IMR-90 (cell line): ENCODE measurements around the gene ABCF1. TPM values are rescaled to one million over a fixed set of nuclear protein-coding genes. Genes with fewer than 3 reads are reported as not detected.

Experiments used
- ATAC-seq: fragments of 200-7000 bp; cut with Tn5 transposase; 2 replicates; pipeline ENCODE4 v1.9.1; 2020; ENCODE audit warnings: low read depth, mild to moderate bottlenecking, moderate library complexity
- BruUV-seq: library from RNA; stranded (reverse); fragments of 400-500 nt; replicated peaks from 2 replicates; lab custom pipeline; 2021; lab: Mats Ljungman, UMichigan
- CTCF ChIA-PET: fragments of 300-600 bp; formaldehyde crosslinking; extraction: SDS; loops from one replicate; lab custom pipeline; 2021; ENCODE audit warnings: antibody characterized with exemption; lab: Yijun Ruan, JAX
- POLR2A ChIA-PET: fragments of 300-600 bp; sonication (Branson Sonifier 250); formaldehyde crosslinking; loops from one replicate; lab custom pipeline; 2022; ENCODE audit warnings: antibody characterized with exemption; ENCODE audit not compliant: unreplicated experiment; lab: Charles Lee
- DNase-seq: peaks from one replicate; pipeline ENCODE4 v3.0.0; 2013
- H2AFZ ChIP-seq: replicated peaks from 2 replicates; pipeline ENCODE3; 2013; ENCODE audit warnings: low read length, mild to moderate bottlenecking; ENCODE audit not compliant: poor library complexity
- H2AK5ac ChIP-seq: 2 replicates; pipeline ENCODE4 v1.6.1; 2013; ENCODE audit warnings: low read depth, low read length, inconsistent platforms
- H2AK9ac ChIP-seq: replicated peaks from 2 replicates; pipeline ENCODE3; 2013; ENCODE audit warnings: mild to moderate bottlenecking, low read depth, low read length, moderate library complexity; ENCODE audit not compliant: poor library complexity
- H2BK120ac ChIP-seq: 2 replicates; pipeline ENCODE4 v1.6.1; 2013; ENCODE audit warnings: low read depth, low read length, inconsistent platforms
- H2BK15ac ChIP-seq: 3 replicates; pipeline ENCODE4 v1.6.1; 2013; ENCODE audit warnings: low read depth, low read length, inconsistent platforms
- H2BK20ac ChIP-seq: 2 replicates; pipeline ENCODE4 v1.6.1; 2013; ENCODE audit warnings: low read depth, mild to moderate bottlenecking, inconsistent platforms, low read length, moderate library complexity
- H2BK5ac ChIP-seq: 2 replicates; pipeline ENCODE4 v1.6.1; 2013; ENCODE audit warnings: mild to moderate bottlenecking, low read depth, low read length, inconsistent platforms; ENCODE audit not compliant: poor library complexity, severe bottlenecking
- H3K14ac ChIP-seq: replicated peaks from 2 replicates; pipeline ENCODE4 v1.6.1; 2013; ENCODE audit warnings: low read depth, low read length, inconsistent platforms
- H3K18ac ChIP-seq: 2 replicates; pipeline ENCODE4 v1.6.1; 2013; ENCODE audit warnings: low read depth, low read length, control low read depth
- H3K23ac ChIP-seq: 2 replicates; pipeline ENCODE4 v1.6.1; 2013; ENCODE audit warnings: low read depth, low read length, inconsistent platforms
- H3K27ac ChIP-seq: 2 replicates; pipeline ENCODE4 v1.5.1; 2013; ENCODE audit warnings: mild to moderate bottlenecking, control low read depth, low read length; ENCODE audit not compliant: insufficient read depth
- H3K27me3 ChIP-seq: 2 replicates; pipeline ENCODE4 v1.6.1; 2013; ENCODE audit warnings: low read length; ENCODE audit not compliant: control insufficient read depth, insufficient read depth
- H3K36me3 ChIP-seq: 2 replicates; pipeline ENCODE4 v1.6.1; 2013; ENCODE audit warnings: low read length, mixed read lengths; ENCODE audit not compliant: control insufficient read depth, insufficient read depth
- H3K4ac ChIP-seq: 2 replicates; pipeline ENCODE4 v1.6.1; 2013; ENCODE audit warnings: low read depth, low read length, inconsistent platforms
- H3K4me1 ChIP-seq: 2 replicates; pipeline ENCODE4 v1.6.1; 2013; ENCODE audit warnings: low read length, mixed read lengths; ENCODE audit not compliant: control insufficient read depth, insufficient read depth
- H3K4me2 ChIP-seq: 2 replicates; pipeline ENCODE4 v1.6.1; 2013; ENCODE audit warnings: low read depth, mild to moderate bottlenecking, control low read depth, low read length, moderate library complexity
- H3K4me3 ChIP-seq: 2 replicates; pipeline ENCODE4 v1.5.1; 2013; ENCODE audit warnings: low read depth, mild to moderate bottlenecking, control low read depth, low read length, moderate library complexity; ENCODE audit not compliant: insufficient read depth
- H3K56ac ChIP-seq: 2 replicates; pipeline ENCODE4 v1.6.1; 2013; ENCODE audit warnings: low read length, inconsistent platforms; ENCODE audit not compliant: insufficient read depth; ENCODE audit errors: extremely low read depth
- H3K79me1 ChIP-seq, 2 experiments: 2 replicates each; pipeline ENCODE4 v1.6.1; 2013; ENCODE audit warnings: low read length in 2 of 2, inconsistent platforms in 1 of 2, low read depth in 1 of 2
- H3K9ac ChIP-seq: 2 replicates; pipeline ENCODE4 v1.6.1; 2013; ENCODE audit warnings: low read depth, low read length, control low read depth
- H3K9me1 ChIP-seq: 2 replicates; pipeline ENCODE4 v1.6.1; 2013; ENCODE audit warnings: low read length, inconsistent platforms; ENCODE audit not compliant: insufficient read depth
- H3K9me3 ChIP-seq: 2 replicates; pipeline ENCODE4 v1.6.1; 2013; ENCODE audit warnings: low read length; ENCODE audit not compliant: control insufficient read depth, insufficient read depth
- H4K20me1 ChIP-seq: 2 replicates; pipeline ENCODE4 v1.6.1; 2013; ENCODE audit warnings: low read length, inconsistent platforms; ENCODE audit not compliant: insufficient read depth
- H4K5ac ChIP-seq: 2 replicates; pipeline ENCODE4 v1.6.1; 2013; ENCODE audit warnings: mild to moderate bottlenecking, low read depth, low read length, control low read depth
- H4K8ac ChIP-seq, 2 experiments: 2 replicates each; pipeline ENCODE4 v1.6.1; 2013; ENCODE audit warnings: low read depth in 2 of 2, low read length in 2 of 2, control low read depth in 1 of 2, inconsistent platforms in 1 of 2
- H4K91ac ChIP-seq: 2 replicates; pipeline ENCODE4 v1.6.1; 2013; ENCODE audit warnings: low read depth, low read length, inconsistent platforms; ENCODE audit not compliant: insufficient read depth
- CEBPB ChIP-seq: IDR thresholded peaks from 2 replicates; pipeline ENCODE4 v1.6.1; 2012; ENCODE audit warnings: low read depth, low read length, improper control_type of control experiment
- MAZ ChIP-seq: IDR thresholded peaks from 2 replicates; pipeline ENCODE4 v1.6.1; 2012; ENCODE audit warnings: low read depth, mild to moderate bottlenecking, low read length, improper control_type of control experiment, moderate library complexity, borderline replicate concordance
- NFE2L2 ChIP-seq: fragments of 150-350 bp; IDR thresholded peaks from 2 replicates; pipeline ENCODE4 v1.6.1; 2016; ENCODE audit warnings: low read depth, mild to moderate bottlenecking, low read length
- RAD21 ChIP-seq: IDR thresholded peaks from 2 replicates; pipeline ENCODE4 v1.6.1; 2012; ENCODE audit warnings: low read length, improper control_type of control experiment
- RCOR1 ChIP-seq: IDR thresholded peaks from 2 replicates; pipeline ENCODE4 v1.6.1; 2012; ENCODE audit warnings: mild to moderate bottlenecking, low read length, improper control_type of control experiment; ENCODE audit not compliant: insufficient replicate concordance
- SMC3 ChIP-seq: fragments of 150-350 bp; IDR thresholded peaks from 2 replicates; pipeline ENCODE4 v1.6.1; 2016; ENCODE audit warnings: low read depth, mild to moderate bottlenecking, antibody characterized with exemption, low read length, moderate library complexity
- WGBS, 2 experiments: methylation state at CpG; one replicate each; pipeline versions ENCODE4 v1.1.5 to v1.1.7; 2013; ENCODE audit warnings: missing lambda C conversion rate in 2 of 2; ENCODE audit not compliant: insufficient read length in 1 of 2; ENCODE audit errors: extremely low coverage in 2 of 2; 5-methylcytosine and 5-hydroxymethylcytosine counted together
- dilution Hi-C: fragments of 300-500 bp; cut with HindIII; formaldehyde crosslinking; loops from one replicate; pipeline ENCODE4 v1.14.3; 2018; ENCODE audit warnings: low sequenced_read_pairs; ENCODE audit not compliant: unreplicated experiment
- in situ Hi-C: fragments of 300-500 bp; cut with MboI; formaldehyde crosslinking; loops from 3 replicates; pipeline ENCODE4 v1.14.3; 2019; ENCODE audit warnings: low sequenced_read_pairs, inconsistent platforms, mixed read lengths
- intact Hi-C: fragments of 100-400 bp; cut with micrococcal nuclease; formaldehyde crosslinking; loops from 2 replicates; pipeline ENCODE4 v1.10.0; 2022
- polyA plus RNA-seq, 3 experiments: library from polyadenylated mRNA; depleted of rRNA; stranded (reverse); fragments of >200 nt; gene quantifications; 2 replicates each; pipeline ENCODE4 v1.2.3, GENCODE V29; 2012; ENCODE audit warnings: low replicate concordance in 1 of 3
- total RNA-seq: library from RNA; depleted of rRNA; stranded (reverse); fragments of >200 nt; gene quantifications from 2 replicates; pipeline ENCODE4 v1.2.3, GENCODE V29; 2012
- TF ChIP-seq, protein P1 (sequence below): conservative IDR thresholded peaks from 2 replicates; pipeline ENCODE4 v1.5.1; 2012; ENCODE audit warnings: mild to moderate bottlenecking, low read depth, low read length, improper control_type of control experiment

ABCF1 gene
- total and polyA plus RNA-seq, 2 of the 4 experiments (the other 2 are of a cell fraction), result 39.1 to 48.6 TPM

DNA sequence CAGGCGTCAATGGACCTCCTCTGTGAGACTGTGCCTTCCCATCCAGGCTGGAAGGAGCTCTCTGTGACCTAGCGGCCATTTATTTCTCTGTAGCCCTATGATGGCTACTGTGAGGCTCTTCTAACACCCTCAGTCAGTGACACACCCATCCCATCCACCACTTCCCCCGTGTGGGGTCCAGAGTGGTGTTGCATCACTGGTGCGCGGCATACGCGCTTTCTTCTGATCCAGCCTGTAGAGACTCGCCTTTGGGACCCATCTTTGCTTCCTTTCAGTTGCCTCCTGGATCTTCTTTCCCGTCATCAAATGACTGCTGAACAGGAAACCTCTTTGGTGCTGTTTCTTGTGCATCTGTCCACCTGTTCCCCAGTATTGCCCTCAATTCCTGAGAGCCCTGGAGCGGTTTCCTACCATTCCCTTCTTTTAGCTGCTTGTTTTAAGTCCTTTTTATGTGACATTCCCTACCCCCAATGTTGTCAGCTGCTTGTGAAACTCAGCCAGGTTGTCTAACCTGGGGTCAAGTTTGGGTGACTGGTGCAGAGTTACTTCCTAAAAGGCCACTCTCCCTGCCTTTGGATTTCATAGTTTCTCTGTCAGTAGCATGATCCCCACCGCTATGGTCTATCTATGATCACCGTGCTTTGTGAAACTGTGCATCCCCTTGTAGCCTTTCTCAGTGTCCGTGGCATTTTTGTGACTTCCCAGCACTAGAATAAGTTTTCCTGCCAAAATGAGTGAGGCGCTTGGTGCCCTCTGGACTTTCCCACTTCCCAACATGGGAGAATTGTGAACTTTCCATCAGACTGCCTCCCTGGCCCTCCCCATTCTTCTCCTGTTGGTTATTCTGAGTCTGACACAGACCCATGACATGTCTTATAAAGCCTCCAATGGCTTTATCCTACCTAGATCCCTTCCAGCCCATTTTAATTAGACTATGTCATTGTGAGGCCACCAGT is 8.5 kb upstream of the ABCF1 start:
- Histone ChIP-seq H3K9ac (no peak overlapping the region), H2AK9ac (no peak overlapping the region), H3K4me1 (peaks cover 2% of the 10 kb centered on the region), H4K91ac (no peak overlapping the region), H4K8ac (no peak overlapping the region), H3K4me2 (no peak overlapping the region), H3K27ac (no peak overlapping the region), H4K5ac (no peak overlapping the region), H3K56ac (no peak overlapping the region), H3K4ac (no peak overlapping the region), H2BK120ac (no peak overlapping the region), H2BK5ac (no peak overlapping the region), H3K9me1 (peaks cover 2% of the 10 kb centered on the region; the same call in 1 of the 2 replicates), H2AK5ac (no peak overlapping the region), H2BK15ac (no peak overlapping the region), H3K79me1 (peaks cover 4 to 46% of the 10 kb centered on the region in 2 experiments), H3K36me3 (peaks cover 16% of the 10 kb centered on the region), H3K4me3 (no peak overlapping the region), H3K18ac (no peak overlapping the region), H3K9me3 (no peaks in the 10 kb centered on the region), H4K20me1 (peaks cover 8% of the 10 kb centered on the region; the same call in 1 of the 2 replicates), H3K23ac (no peak overlapping the region), H2BK20ac (no peak overlapping the region), H3K27me3 (no peaks in the 10 kb centered on the region), H2AFZ (no peak overlapping the region), H3K14ac (no peak overlapping the region)
- no peak for DNase-seq
- dilution Hi-C loops (no loop called here), in situ Hi-C loops (no loop called here), intact Hi-C loops (no loop called here)
- no peak for ATAC-seq
- ChIA-PET POLR2A (no interaction called here), CTCF (no interaction called here)
- TSS peak; percentile 16 for BruUV-seq
- 98% methylated on average over 9 of the region's 14 CpGs; no CpG with 5 or more reads in 1 of the 2 experiments for WGBS, 2 experiments
- TF ChIP-seq SMC3 (no peak), RCOR1 (no peak), CEBPB (no peak), NFE2L2 (no peak), MAZ (no peak), RAD21 (no peak)
- TF ChIP-seq, protein P1, sequence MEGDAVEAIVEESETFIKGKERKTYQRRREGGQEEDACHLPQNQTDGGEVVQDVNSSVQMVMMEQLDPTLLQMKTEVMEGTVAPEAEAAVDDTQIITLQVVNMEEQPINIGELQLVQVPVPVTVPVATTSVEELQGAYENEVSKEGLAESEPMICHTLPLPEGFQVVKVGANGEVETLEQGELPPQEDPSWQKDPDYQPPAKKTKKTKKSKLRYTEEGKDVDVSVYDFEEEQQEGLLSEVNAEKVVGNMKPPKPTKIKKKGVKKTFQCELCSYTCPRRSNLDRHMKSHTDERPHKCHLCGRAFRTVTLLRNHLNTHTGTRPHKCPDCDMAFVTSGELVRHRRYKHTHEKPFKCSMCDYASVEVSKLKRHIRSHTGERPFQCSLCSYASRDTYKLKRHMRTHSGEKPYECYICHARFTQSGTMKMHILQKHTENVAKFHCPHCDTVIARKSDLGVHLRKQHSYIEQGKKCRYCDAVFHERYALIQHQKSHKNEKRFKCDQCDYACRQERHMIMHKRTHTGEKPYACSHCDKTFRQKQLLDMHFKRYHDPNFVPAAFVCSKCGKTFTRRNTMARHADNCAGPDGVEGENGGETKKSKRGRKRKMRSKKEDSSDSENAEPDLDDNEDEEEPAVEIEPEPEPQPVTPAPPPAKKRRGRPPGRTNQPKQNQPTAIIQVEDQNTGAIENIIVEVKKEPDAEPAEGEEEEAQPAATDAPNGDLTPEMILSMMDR, result no peak
